Measurements from ENCODE around the gene EIF4G1. TPM values are rescaled to one million over a fixed set of nuclear protein-coding genes. Genes with fewer than 3 reads are reported as not detected.

The EIF4G1 gene
- total and polyA plus RNA-seq, 4 donors = 72.8 to 285 (median 187) TPM

DNA sequence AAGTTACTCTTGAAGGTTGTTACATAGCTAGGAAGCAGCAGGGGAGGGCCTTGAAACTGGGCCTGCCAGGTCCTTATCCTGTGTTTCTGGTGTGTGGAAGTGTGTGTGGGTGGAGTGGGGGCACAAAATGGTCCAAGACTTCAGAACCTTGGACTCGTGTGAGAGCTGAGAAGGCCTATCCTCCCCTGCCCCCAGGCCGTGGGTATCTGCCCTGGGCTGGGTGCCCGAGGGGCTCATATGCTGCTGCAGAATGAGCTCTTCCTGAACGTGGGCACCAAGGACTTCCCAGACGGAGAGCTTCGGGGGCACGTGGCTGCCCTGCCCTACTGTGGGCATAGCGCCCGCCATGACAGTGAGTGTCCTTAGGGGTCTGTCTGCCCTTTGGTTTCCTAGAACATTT is 69.9 kb downstream of the EIF4G1 start:
- 88% methylated on average over 9 of the region's 9 CpGs for WGBS, 2 donors
- no peak overlapping the region for H3K27ac ChIP-seq (ENCODE audit: low read depth in 1 of 2, low read length in 2 of 2)
- H3K4me3 ChIP-seq (ENCODE audit: low read length in 2 of 2) = no peak overlapping the region
- no peaks in the 10 kb centered on the region for H3K9me3 ChIP-seq (ENCODE audit: control insufficient read depth, low read length)
- H3K36me3 ChIP-seq (ENCODE audit: control insufficient read depth in 1 of 2, insufficient read depth in 2 of 2, low read length in 1 of 2) = no peaks in the 10 kb centered on the region
- no peaks in the 10 kb centered on the region for H3K4me1 ChIP-seq (ENCODE audit: control insufficient read depth in 1 of 2, insufficient read depth in 2 of 2, low read length in 2 of 2)
- no peaks in the 10 kb centered on the region for H3K27me3 ChIP-seq (ENCODE audit: control insufficient read depth in 1 of 2, insufficient read depth in 2 of 2, low read length in 1 of 2)
- ATAC-seq (ENCODE audit: low FRiP score) (no peak), DNase-seq (peak in 1 of 2 donors; percentile 56)
- intact Hi-C loops (cut with DNase I) = no loop called here

Other genes starting within 250 kb of the EIF4G1 start
- gene HTR3E, start 217.5 kb upstream of the EIF4G1 start, total RNA-seq = not detected
- gene HTR3E, start 217.5 kb upstream of the EIF4G1 start, polyA plus RNA-seq = not detected
- gene EIF2B5, start 179.2 kb upstream of the EIF4G1 start, total RNA-seq = 10 to 100 TPM; 32.2 to 32.9 TPM
- 10 to 100 TPM; 24.3 to 53.1 TPM for gene EIF2B5, start 179.2 kb upstream of the EIF4G1 start, polyA plus RNA-seq
- gene DVL3, start 159.2 kb upstream of the EIF4G1 start, total RNA-seq = 10 to 100 TPM; 66.7 to 77.1 TPM
- gene DVL3, start 159.2 kb upstream of the EIF4G1 start, polyA plus RNA-seq = 10 to 100 TPM; 13.5 to 55.6 TPM
- gene AP2M1, start 139.8 kb upstream of the EIF4G1 start, total RNA-seq = 100 to 1,000 TPM; 249 to 250 TPM
- 100 to 1,000 TPM; 234 to 237 TPM for gene AP2M1, start 139.8 kb upstream of the EIF4G1 start, polyA plus RNA-seq
- 10 to 100 TPM; 44.1 to 57.1 TPM for gene ABCF3, start 128.4 kb upstream of the EIF4G1 start, total RNA-seq
- gene ABCF3, start 128.4 kb upstream of the EIF4G1 start, polyA plus RNA-seq = 10 to 100 TPM; 30.1 to 75.6 TPM
- not detected for gene VWA5B2, start 85.0 kb upstream of the EIF4G1 start, total RNA-seq
- under 1 TPM in 1 of 2 donors, not detected in 1; 0.10 TPM for gene VWA5B2, start 85.0 kb upstream of the EIF4G1 start, polyA plus RNA-seq
- 10 to 100 TPM; 19.4 to 23.9 TPM for gene ALG3, start 65.6 kb upstream of the EIF4G1 start, total RNA-seq
- gene ALG3, start 65.6 kb upstream of the EIF4G1 start, polyA plus RNA-seq = 10 to 100 TPM; 12.5 to 30.7 TPM
- 1 to 10 TPM; 1.5 to 1.8 TPM for gene EEF1AKMT4, start 64.9 kb upstream of the EIF4G1 start, total RNA-seq
- gene EEF1AKMT4, start 64.9 kb upstream of the EIF4G1 start, polyA plus RNA-seq = 1 to 10 TPM in 1 of 2 donors, under 1 TPM in 1; 0.41 to 3.0 TPM
- gene CAMK2N2, start 53.1 kb upstream of the EIF4G1 start, total RNA-seq = under 1 TPM; 0.26 to 0.36 TPM
- not detected for gene CAMK2N2, start 53.1 kb upstream of the EIF4G1 start, polyA plus RNA-seq
- not detected for gene ECE2, start 38.6 kb upstream of the EIF4G1 start, total RNA-seq
- gene ECE2, start 38.6 kb upstream of the EIF4G1 start, polyA plus RNA-seq = not detected
- gene PSMD2, start 15.4 kb upstream of the EIF4G1 start, total RNA-seq = 100 to 1,000 TPM; 139 to 143 TPM
- 100 to 1,000 TPM; 116 to 139 TPM for gene PSMD2, start 15.4 kb upstream of the EIF4G1 start, polyA plus RNA-seq
- 10 to 100 TPM; 28.2 to 40.6 TPM for gene FAM131A, start 23.0 kb downstream of the EIF4G1 start, total RNA-seq
- 10 to 100 TPM; 10.6 to 27.1 TPM for gene FAM131A, start 23.0 kb downstream of the EIF4G1 start, polyA plus RNA-seq
- 1 to 10 TPM; 4.1 to 6.5 TPM for gene CLCN2, start 47.0 kb downstream of the EIF4G1 start, total RNA-seq
- gene CLCN2, start 47.0 kb downstream of the EIF4G1 start, polyA plus RNA-seq = 10 to 100 TPM in 1 of 2 donors, 1 to 10 TPM in 1; 4.3 to 14.5 TPM
- 10 to 100 TPM; 43.9 to 59.3 TPM for gene POLR2H, start 47.1 kb downstream of the EIF4G1 start, total RNA-seq
- gene POLR2H, start 47.1 kb downstream of the EIF4G1 start, polyA plus RNA-seq = 100 to 1,000 TPM in 1 of 2 donors, 10 to 100 TPM in 1; 55.3 to 151 TPM
- gene THPO, start 63.6 kb downstream of the EIF4G1 start, total RNA-seq = 1 to 10 TPM in 1 of 2 donors, under 1 TPM in 1; 0.65 to 1.2 TPM
- gene THPO, start 63.6 kb downstream of the EIF4G1 start, polyA plus RNA-seq = under 1 TPM; 0.15 to 0.75 TPM
- 10 to 100 TPM; 12.0 to 46.5 TPM for gene CHRD, start 65.4 kb downstream of the EIF4G1 start, total RNA-seq
- gene CHRD, start 65.4 kb downstream of the EIF4G1 start, polyA plus RNA-seq = 10 to 100 TPM in 1 of 2 donors, under 1 TPM in 1; 0.38 to 11.9 TPM
- gene EPHB3, start 247.2 kb downstream of the EIF4G1 start, total RNA-seq = 1 to 10 TPM; 2.8 to 9.0 TPM
- 1 to 10 TPM in 1 of 2 donors, under 1 TPM in 1; 0.50 to 3.9 TPM for gene EPHB3, start 247.2 kb downstream of the EIF4G1 start, polyA plus RNA-seq

Measured in aorta (tissue), 5 donors.